Dendritic cell treated with granulocyte-macrophage colony-stimulating factor and Interleukin-4, amounts not matched to agents 40 ng/mL and 50 ng/mL, for 4 days (primary cell): ENCODE measurements around the gene KRTAP4-12.
"Not testable (repeated sequence)": the region's sequence is repeated elsewhere in the genome, so short reads cannot be mapped to it uniquely, and the experiment has no call there.

Experiments
- H3K27ac Mint-ChIP-seq: one replicate; pipeline ENCODE4 v1.8.0; 2022; ENCODE audit warnings: mild to moderate bottlenecking, mixed read lengths
- H3K27me3 Mint-ChIP-seq: one replicate; pipeline ENCODE4 v1.8.0; 2022; ENCODE audit warnings: mild to moderate bottlenecking, mixed read lengths
- H3K36me3 Mint-ChIP-seq: one replicate; pipeline ENCODE4 v1.8.0; 2022; ENCODE audit warnings: low read depth, mixed read lengths
- H3K4me1 Mint-ChIP-seq: one replicate; pipeline ENCODE4 v1.8.0; 2022; ENCODE audit warnings: low read depth, mixed read lengths
- H3K4me3 Mint-ChIP-seq: one replicate; pipeline ENCODE4 v1.8.0; 2022; ENCODE audit warnings: mild to moderate bottlenecking, moderate library complexity, mixed read lengths
- H3K9me3 Mint-ChIP-seq: one replicate; pipeline ENCODE4 v1.8.0; 2022; ENCODE audit warnings: mixed read lengths
- intact Hi-C: fragments of 100-400 bp; cut with micrococcal nuclease; formaldehyde crosslinking; loops from one replicate; pipeline ENCODE4 v1.15.0; 2022

KRTAP4-12 gene

GRCh38 chr17:41123991-41124371 lies at the start of gene KRTAP4-12:
Gene KRTAP4-12, minus strand, starts transcription at chr17:41124182. Its CDS starts 60 bp downstream, at chr17:41124122.
- H3K36me3 Mint-ChIP-seq, H3K27ac Mint-ChIP-seq, H3K9me3 Mint-ChIP-seq, H3K27me3 Mint-ChIP-seq, H3K4me3 Mint-ChIP-seq: not testable (repeated sequence)
- H3K4me1 Mint-ChIP-seq: peaks cover 12% of the 10 kb centered on the region
- intact Hi-C loops: loop anchor here (10.0 kb wide), 1 partner anchor 51 kb away; the partner anchor contains the start of gene KRTAP4-2

GRCh38 chr17:41171886-41172285 lies 47.9 kb upstream of the KRTAP4-12 start:
- intact Hi-C loops: loop anchor here (10.0 kb wide), 1 partner anchor 47 kb away; the partner anchor contains the start of gene KRTAP4-12
- no peak overlapping the region for H3K27ac Mint-ChIP-seq
- no peaks in the 10 kb centered on the region for H3K36me3 Mint-ChIP-seq
- H3K9me3 Mint-ChIP-seq: no peaks in the 10 kb centered on the region
- H3K27me3 Mint-ChIP-seq: peaks cover 22% of the 10 kb centered on the region
- no peak overlapping the region for H3K4me3 Mint-ChIP-seq
- peaks cover 24% of the 10 kb centered on the region for H3K4me1 Mint-ChIP-seq

GRCh38 chr17:41168121-41168520 lies 44.1 kb upstream of the KRTAP4-12 start, which contains the start of gene KRTAP4-3:
Gene KRTAP4-3, minus strand, starts transcription at chr17:41168221. Its CDS starts 49 bp downstream, at chr17:41168172.
- no peak within 1 kb of the TSS for H3K4me3 Mint-ChIP-seq
- no peaks in the 10 kb centered on the region for H3K9me3 Mint-ChIP-seq
- H3K27me3 Mint-ChIP-seq: peaks cover 9% of the 10 kb centered on the region
- H3K27ac Mint-ChIP-seq: no peak within 1 kb of the TSS
- no peaks in the 10 kb centered on the region for H3K36me3 Mint-ChIP-seq
- H3K4me1 Mint-ChIP-seq: peaks cover 1% of the 10 kb centered on the region
- intact Hi-C loops: no loop called here

- Mint-ChIP-seq H3K9me3 (no peaks in the 10 kb centered on the region), H3K4me3 (no peak overlapping the region), H3K27ac (no peak overlapping the region), H3K4me1 (no peaks in the 10 kb centered on the region), H3K36me3 (no peaks in the 10 kb centered on the region), H3K27me3 (peaks cover 9% of the 10 kb centered on the region)
- intact Hi-C loops: no loop called here
Observed at GRCh38 chr17:41167561-41167960, 43.6 kb upstream of the KRTAP4-12 start.

- H3K36me3 Mint-ChIP-seq: no peaks in the 10 kb centered on the region
- H3K27me3 Mint-ChIP-seq: peaks cover 7% of the 10 kb centered on the region
- intact Hi-C loops: no loop called here
- H3K9me3 Mint-ChIP-seq: no peaks in the 10 kb centered on the region
- no peak overlapping the region for H3K4me3 Mint-ChIP-seq
- H3K27ac Mint-ChIP-seq: no peak overlapping the region
- no peaks in the 10 kb centered on the region for H3K4me1 Mint-ChIP-seq
Observed at GRCh38 chr17:41163828-41164227, 39.8 kb upstream of the KRTAP4-12 start.

GRCh38 chr17:41160648-41161047 lies 36.7 kb upstream of the KRTAP4-12 start, which contains the start of gene KRTAP4-4:
Gene KRTAP4-4, minus strand, starts transcription at chr17:41160748. Its CDS starts 57 bp downstream, at chr17:41160691.
- intact Hi-C loops: no loop called here
- H3K27me3 Mint-ChIP-seq: peaks cover 6% of the 10 kb centered on the region
- H3K4me1 Mint-ChIP-seq: peaks cover 6% of the 10 kb centered on the region
- no peak within 1 kb of the TSS for H3K27ac Mint-ChIP-seq
- H3K36me3 Mint-ChIP-seq: no peaks in the 10 kb centered on the region
- no peaks in the 10 kb centered on the region for H3K9me3 Mint-ChIP-seq
- H3K4me3 Mint-ChIP-seq: no peak within 1 kb of the TSS

- intact Hi-C loops, H3K4me3 Mint-ChIP-seq, H3K36me3 Mint-ChIP-seq, H3K4me1 Mint-ChIP-seq, H3K9me3 Mint-ChIP-seq, H3K27me3 Mint-ChIP-seq, H3K27ac Mint-ChIP-seq: not testable (repeated sequence)
Observed at GRCh38 chr17:41160190-41160589, 36.2 kb upstream of the KRTAP4-12 start.

GRCh38 chr17:41153856-41154255 lies 29.9 kb upstream of the KRTAP4-12 start:
- no peak overlapping the region for H3K4me3 Mint-ChIP-seq

GRCh38 chr17:41151525-41151924 lies 27.5 kb upstream of the KRTAP4-12 start:
- H3K9me3 Mint-ChIP-seq: no peaks in the 10 kb centered on the region
- H3K27me3 Mint-ChIP-seq: peaks cover 7% of the 10 kb centered on the region
- no peaks in the 10 kb centered on the region for H3K36me3 Mint-ChIP-seq
- H3K4me3 Mint-ChIP-seq: no peak overlapping the region
- peaks cover 12% of the 10 kb centered on the region for H3K4me1 Mint-ChIP-seq
- intact Hi-C loops: no loop called here
- H3K27ac Mint-ChIP-seq: no peak overlapping the region

More at GRCh38 chr17:41153856-41154255, 29.9 kb upstream of the KRTAP4-12 start:
- no peaks in the 10 kb centered on the region for H3K9me3 Mint-ChIP-seq
- H3K36me3 Mint-ChIP-seq: no peaks in the 10 kb centered on the region
- H3K27ac Mint-ChIP-seq: no peak overlapping the region
- peaks cover 7% of the 10 kb centered on the region for H3K27me3 Mint-ChIP-seq
- intact Hi-C loops: no loop called here
- peaks cover 18% of the 10 kb centered on the region for H3K4me1 Mint-ChIP-seq

- H3K4me1 Mint-ChIP-seq: peaks cover 12% of the 10 kb centered on the region
- peaks cover 7% of the 10 kb centered on the region for H3K27me3 Mint-ChIP-seq
- intact Hi-C loops: no loop called here
- H3K36me3 Mint-ChIP-seq: no peaks in the 10 kb centered on the region
- no peak overlapping the region for H3K27ac Mint-ChIP-seq
- H3K4me3 Mint-ChIP-seq: no peak overlapping the region
- H3K9me3 Mint-ChIP-seq: no peaks in the 10 kb centered on the region
Observed at GRCh38 chr17:41150026-41150425, 26.0 kb upstream of the KRTAP4-12 start.

GRCh38 chr17:41149652-41149985 lies 25.6 kb upstream of the KRTAP4-12 start, which contains the start of gene KRTAP4-5:
Gene KRTAP4-5, minus strand, starts transcription at chr17:41149825. Its CDS starts 58 bp downstream, at chr17:41149767.
- H3K9me3 Mint-ChIP-seq: no peaks in the 10 kb centered on the region
- H3K4me1 Mint-ChIP-seq: peaks cover 12% of the 10 kb centered on the region
- intact Hi-C loops: no loop called here
- H3K27me3 Mint-ChIP-seq: peaks cover 7% of the 10 kb centered on the region
- no peak within 1 kb of the TSS for H3K4me3 Mint-ChIP-seq
- H3K36me3 Mint-ChIP-seq: no peaks in the 10 kb centered on the region
- no peak within 1 kb of the TSS for H3K27ac Mint-ChIP-seq

- not testable (repeated sequence) for H3K9me3 Mint-ChIP-seq
Observed at GRCh38 chr17:41148971-41149651, 25.1 kb upstream of the KRTAP4-12 start.

GRCh38 chr17:41147531-41148204 lies 23.7 kb upstream of the KRTAP4-12 start:
- no peaks in the 10 kb centered on the region for H3K4me1 Mint-ChIP-seq
- peaks cover 7% of the 10 kb centered on the region for H3K27me3 Mint-ChIP-seq
- no peak overlapping the region for H3K27ac Mint-ChIP-seq
- H3K4me3 Mint-ChIP-seq: no peak overlapping the region
- peaks cover 17% of the 10 kb centered on the region for H3K9me3 Mint-ChIP-seq
- intact Hi-C loops: no loop called here
- no peaks in the 10 kb centered on the region for H3K36me3 Mint-ChIP-seq

More at GRCh38 chr17:41148971-41149651, 25.1 kb upstream of the KRTAP4-12 start:
- H3K27me3 Mint-ChIP-seq, intact Hi-C loops, H3K27ac Mint-ChIP-seq, H3K4me3 Mint-ChIP-seq, H3K4me1 Mint-ChIP-seq, H3K36me3 Mint-ChIP-seq: not testable (repeated sequence)

- intact Hi-C loops: no loop called here
- Mint-ChIP-seq H3K36me3 (no peaks in the 10 kb centered on the region), H3K27me3 (peaks cover 7% of the 10 kb centered on the region), H3K4me1 (peaks cover 5% of the 10 kb centered on the region), H3K4me3 (no peak overlapping the region), H3K27ac (no peak overlapping the region), H3K9me3 (peaks cover 33% of the 10 kb centered on the region)
Observed at GRCh38 chr17:41145261-41145660, 21.3 kb upstream of the KRTAP4-12 start.
